ENCODE data around the gene ARHGEF40.

Gene ARHGEF40

GRCh38 chr14:21093018-21093417 is 22.9 kb downstream of the ARHGEF40 start:
- no peak overlapping the region for H3K4me2 ChIP-seq (ENCODE audit: low read length)
- H3K23ac ChIP-seq (ENCODE audit: low read length): no peak overlapping the region
- H3K9ac ChIP-seq (ENCODE audit: low read length): no peak overlapping the region
- H2BK5ac ChIP-seq (ENCODE audit: low read length): no peak overlapping the region
- peak overlapping the region; percentile 91 for H3K56ac ChIP-seq (ENCODE audit: low read length)
- H3K27ac ChIP-seq (ENCODE audit: low read depth, low read length): peak overlapping the region; percentile 83
- no peak overlapping the region for H4K5ac ChIP-seq (ENCODE audit: low read length)
- DNase-seq: no peak
- no peak overlapping the region for H2AK5ac ChIP-seq (ENCODE audit: low read length)
- H3K79me2 ChIP-seq (ENCODE audit: control insufficient read depth, insufficient read depth, low read length): peaks cover 15% of the 10 kb centered on the region
- WGBS (ENCODE audit: extremely low coverage, insufficient coverage, low lambda C conversion rate): no CpG with 5 or more reads among the region's 36 CpGs
- H2BK120ac ChIP-seq (ENCODE audit: low read depth, low read length): no peak overlapping the region
- no peak overlapping the region for H4K8ac ChIP-seq (ENCODE audit: low read depth, low read length)
- H3K4me3 ChIP-seq (ENCODE audit: low read length): no peak overlapping the region
- H2BK15ac ChIP-seq (replicated peaks; ENCODE audit: low read depth): no peak overlapping the region
- H3K4me1 ChIP-seq (ENCODE audit: control insufficient read depth, low read depth, low read length): peaks cover 16% of the 10 kb centered on the region
- H3K27me3 ChIP-seq (ENCODE audit: insufficient read depth, low read length, poor library complexity): no peaks in the 10 kb centered on the region
- no peak overlapping the region for H3K18ac ChIP-seq (ENCODE audit: low read length)
- H3K4ac ChIP-seq (ENCODE audit: low read depth, low read length): no peak overlapping the region
- peaks cover 6% of the 10 kb centered on the region for H3K36me3 ChIP-seq (ENCODE audit: control insufficient read depth, insufficient read depth, low read length)
- H3K79me1 ChIP-seq (ENCODE audit: low read length): peaks cover 11% of the 10 kb centered on the region

GRCh38 chr14:21093769-21094681 is 23.9 kb downstream of the ARHGEF40 start:
- peak overlapping the region; percentile 10 for H3K4ac ChIP-seq (ENCODE audit: low read depth, low read length)
- H3K27ac ChIP-seq (ENCODE audit: low read depth, low read length): peak overlapping the region; percentile 83
- H2BK120ac ChIP-seq (ENCODE audit: low read depth, low read length): no peak overlapping the region
- H3K36me3 ChIP-seq (ENCODE audit: control insufficient read depth, insufficient read depth, low read length): peaks cover 5% of the 10 kb centered on the region
- peaks cover 15% of the 10 kb centered on the region for H3K79me2 ChIP-seq (ENCODE audit: control insufficient read depth, insufficient read depth, low read length)
- H3K18ac ChIP-seq (ENCODE audit: low read length): peak overlapping the region; percentile 43
- no peak overlapping the region for H2BK15ac ChIP-seq (replicated peaks; ENCODE audit: low read depth)
- no peak overlapping the region for H3K23ac ChIP-seq (ENCODE audit: low read length)
- H3K27me3 ChIP-seq (ENCODE audit: insufficient read depth, low read length, poor library complexity): no peaks in the 10 kb centered on the region
- peak overlapping the region; percentile 93 for H2AK5ac ChIP-seq (ENCODE audit: low read length)
- H4K5ac ChIP-seq (ENCODE audit: low read length): no peak overlapping the region
- peak overlapping the region; percentile 67 for H3K9ac ChIP-seq (ENCODE audit: low read length)
- no CpG with 5 or more reads among the region's 7 CpGs for WGBS (ENCODE audit: extremely low coverage, insufficient coverage, low lambda C conversion rate)
- peak overlapping the region; percentile 91 for H3K56ac ChIP-seq (ENCODE audit: low read length)
- H2BK5ac ChIP-seq (ENCODE audit: low read length): peak overlapping the region; percentile 84
- H3K79me1 ChIP-seq (ENCODE audit: low read length): peaks cover 11% of the 10 kb centered on the region
- H4K8ac ChIP-seq (ENCODE audit: low read depth, low read length): no peak overlapping the region
- H3K4me2 ChIP-seq (ENCODE audit: low read length): peak overlapping the region; percentile 91
- H3K4me1 ChIP-seq (ENCODE audit: control insufficient read depth, low read depth, low read length): peaks cover 16% of the 10 kb centered on the region
- DNase-seq: peak; percentile 96
- H3K4me3 ChIP-seq (ENCODE audit: low read length): no peak overlapping the region

- peak; percentile 61 for DNase-seq
- no CpG with 5 or more reads among the region's 6 CpGs for WGBS (ENCODE audit: extremely low coverage, insufficient coverage, low lambda C conversion rate)
- Histone ChIP-seq H3K4me3 (ENCODE audit: low read length) (no peak overlapping the region), H4K5ac (ENCODE audit: low read length) (no peak overlapping the region), H3K18ac (ENCODE audit: low read length) (no peak overlapping the region), H3K36me3 (ENCODE audit: control insufficient read depth, insufficient read depth, low read length) (no peaks in the 10 kb centered on the region), H3K27ac (ENCODE audit: low read depth, low read length) (no peak overlapping the region), H2AK5ac (ENCODE audit: low read length) (no peak overlapping the region), H3K4ac (ENCODE audit: low read depth, low read length) (no peak overlapping the region), H3K9ac (ENCODE audit: low read length) (no peak overlapping the region), H3K79me2 (ENCODE audit: control insufficient read depth, insufficient read depth, low read length) (peaks cover 15% of the 10 kb centered on the region), H3K56ac (ENCODE audit: low read length) (no peak overlapping the region), H3K27me3 (ENCODE audit: insufficient read depth, low read length, poor library complexity) (no peaks in the 10 kb centered on the region), H4K8ac (ENCODE audit: low read depth, low read length) (no peak overlapping the region), H3K79me1 (ENCODE audit: low read length) (peaks cover 11% of the 10 kb centered on the region), H3K4me1 (ENCODE audit: control insufficient read depth, low read depth, low read length) (peaks cover 21% of the 10 kb centered on the region), H3K23ac (ENCODE audit: low read length) (no peak overlapping the region), H3K4me2 (ENCODE audit: low read length) (no peak overlapping the region), H2BK120ac (ENCODE audit: low read depth, low read length) (no peak overlapping the region), H2BK5ac (ENCODE audit: low read length) (no peak overlapping the region), H2BK15ac (replicated peaks; ENCODE audit: low read depth) (no peak overlapping the region)
Measured at GRCh38 chr14:21095430-21096205, 25.5 kb downstream of the ARHGEF40 start.

GRCh38 chr14:21096438-21096837 is 26.3 kb downstream of the ARHGEF40 start:
- no peak overlapping the region for H2AK5ac ChIP-seq (ENCODE audit: low read length)
- H3K4me3 ChIP-seq (ENCODE audit: low read length): no peak overlapping the region

GRCh38 chr14:21096978-21097635 is 27.0 kb downstream of the ARHGEF40 start:
- no peak overlapping the region for H2BK15ac ChIP-seq (replicated peaks; ENCODE audit: low read depth)
- no peak overlapping the region for H4K8ac ChIP-seq (ENCODE audit: low read depth, low read length)
- no peak overlapping the region for H4K5ac ChIP-seq (ENCODE audit: low read length)
- H3K79me2 ChIP-seq (ENCODE audit: control insufficient read depth, insufficient read depth, low read length): peaks cover 15% of the 10 kb centered on the region
- H3K4me1 ChIP-seq (ENCODE audit: control insufficient read depth, low read depth, low read length): peaks cover 21% of the 10 kb centered on the region
- peak; percentile 22 for DNase-seq
- H3K4me2 ChIP-seq (ENCODE audit: low read length): peak overlapping the region; percentile 52
- WGBS (ENCODE audit: extremely low coverage, insufficient coverage, low lambda C conversion rate): no CpG with 5 or more reads among the region's 10 CpGs
- peak overlapping the region; percentile 83 for H3K56ac ChIP-seq (ENCODE audit: low read length)
- peak overlapping the region; percentile 7 for H3K4me3 ChIP-seq (ENCODE audit: low read length)
- peak overlapping the region; percentile 35 for H3K27ac ChIP-seq (ENCODE audit: low read depth, low read length)
- peak overlapping the region; percentile 89 for H2AK5ac ChIP-seq (ENCODE audit: low read length)
- no peaks in the 10 kb centered on the region for H3K27me3 ChIP-seq (ENCODE audit: insufficient read depth, low read length, poor library complexity)
- H3K79me1 ChIP-seq (ENCODE audit: low read length): peaks cover 11% of the 10 kb centered on the region
- peak overlapping the region; percentile 62 for H3K9ac ChIP-seq (ENCODE audit: low read length)
- H3K36me3 ChIP-seq (ENCODE audit: control insufficient read depth, insufficient read depth, low read length): no peaks in the 10 kb centered on the region
- peak overlapping the region; percentile 59 for H3K23ac ChIP-seq (ENCODE audit: low read length)
- peak overlapping the region; percentile 99 for H3K18ac ChIP-seq (ENCODE audit: low read length)
- H3K4ac ChIP-seq (ENCODE audit: low read depth, low read length): peak overlapping the region; percentile 87
- no peak overlapping the region for H2BK5ac ChIP-seq (ENCODE audit: low read length)
- H2BK120ac ChIP-seq (ENCODE audit: low read depth, low read length): peak overlapping the region; percentile 40

More at GRCh38 chr14:21096438-21096837, 26.3 kb downstream of the ARHGEF40 start:
- Histone ChIP-seq H2BK5ac (ENCODE audit: low read length) (no peak overlapping the region), H3K27ac (ENCODE audit: low read depth, low read length) (no peak overlapping the region), H3K27me3 (ENCODE audit: insufficient read depth, low read length, poor library complexity) (no peaks in the 10 kb centered on the region), H3K56ac (ENCODE audit: low read length) (no peak overlapping the region), H3K4me1 (ENCODE audit: control insufficient read depth, low read depth, low read length) (peaks cover 21% of the 10 kb centered on the region), H2BK120ac (ENCODE audit: low read depth, low read length) (no peak overlapping the region), H3K4ac (ENCODE audit: low read depth, low read length) (no peak overlapping the region), H3K9ac (ENCODE audit: low read length) (no peak overlapping the region), H2BK15ac (replicated peaks; ENCODE audit: low read depth) (no peak overlapping the region), H3K79me2 (ENCODE audit: control insufficient read depth, insufficient read depth, low read length) (peaks cover 15% of the 10 kb centered on the region), H3K18ac (ENCODE audit: low read length) (no peak overlapping the region), H4K8ac (ENCODE audit: low read depth, low read length) (no peak overlapping the region), H3K79me1 (ENCODE audit: low read length) (peaks cover 11% of the 10 kb centered on the region), H3K4me2 (ENCODE audit: low read length) (no peak overlapping the region), H3K23ac (ENCODE audit: low read length) (no peak overlapping the region), H3K36me3 (ENCODE audit: control insufficient read depth, insufficient read depth, low read length) (no peaks in the 10 kb centered on the region), H4K5ac (ENCODE audit: low read length) (no peak overlapping the region)
- WGBS (ENCODE audit: extremely low coverage, insufficient coverage, low lambda C conversion rate): no CpG with 5 or more reads among the region's 3 CpGs
- no peak for DNase-seq

All from mesendoderm (in vitro differentiated cells).